ENCODE measurements around the gene ABHD16A.

The ABHD16A gene

DNA sequence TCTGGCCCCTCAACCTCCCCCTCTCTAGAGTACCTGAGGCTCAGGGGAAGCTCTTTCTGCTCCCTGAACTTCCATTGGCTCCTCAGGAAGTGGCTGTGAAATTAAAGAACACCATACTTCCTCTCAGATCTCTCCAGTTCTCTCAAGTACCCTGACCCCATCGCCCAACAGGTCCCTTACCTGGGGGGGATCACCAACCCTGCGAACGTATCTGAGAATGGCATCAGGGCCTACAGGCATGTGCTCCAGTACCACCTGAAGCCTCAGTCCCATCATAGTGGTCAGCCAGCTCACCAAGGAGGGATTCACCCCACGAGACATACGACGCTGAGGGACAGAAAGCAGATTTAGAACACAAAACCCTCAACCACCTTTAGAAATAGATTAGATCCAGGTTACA lies 62.5 kb downstream of the ABHD16A start:
- peaks cover 69% of the 10 kb centered on the region for H3K36me3 ChIP-seq (ENCODE audit: control insufficient read depth, insufficient read depth, low read length)
- H3K27me3 ChIP-seq (ENCODE audit: control insufficient read depth, insufficient read depth, low read length): no peaks in the 10 kb centered on the region
- no peak overlapping the region for H3K4me3 ChIP-seq (ENCODE audit: low read length)
- H3K4me1 ChIP-seq (ENCODE audit: control insufficient read depth, insufficient read depth, low read length): no peaks in the 10 kb centered on the region
- H3K9ac ChIP-seq (ENCODE audit: low read length): no peak overlapping the region
- H3K27ac ChIP-seq (ENCODE audit: low read depth, low read length): no peak overlapping the region

GRCh38 chr6:31639449-31639861 lies 63.7 kb downstream of the ABHD16A start:
- Histone ChIP-seq H3K4me1 (ENCODE audit: control insufficient read depth, insufficient read depth, low read length) (no peaks in the 10 kb centered on the region), H3K4me3 (ENCODE audit: low read length) (no peak overlapping the region), H3K27me3 (ENCODE audit: control insufficient read depth, insufficient read depth, low read length) (no peaks in the 10 kb centered on the region), H3K27ac (ENCODE audit: low read depth, low read length) (no peak overlapping the region), H3K9ac (ENCODE audit: low read length) (no peak overlapping the region), H3K36me3 (ENCODE audit: control insufficient read depth, insufficient read depth, low read length) (peaks cover 70% of the 10 kb centered on the region)

DNA sequence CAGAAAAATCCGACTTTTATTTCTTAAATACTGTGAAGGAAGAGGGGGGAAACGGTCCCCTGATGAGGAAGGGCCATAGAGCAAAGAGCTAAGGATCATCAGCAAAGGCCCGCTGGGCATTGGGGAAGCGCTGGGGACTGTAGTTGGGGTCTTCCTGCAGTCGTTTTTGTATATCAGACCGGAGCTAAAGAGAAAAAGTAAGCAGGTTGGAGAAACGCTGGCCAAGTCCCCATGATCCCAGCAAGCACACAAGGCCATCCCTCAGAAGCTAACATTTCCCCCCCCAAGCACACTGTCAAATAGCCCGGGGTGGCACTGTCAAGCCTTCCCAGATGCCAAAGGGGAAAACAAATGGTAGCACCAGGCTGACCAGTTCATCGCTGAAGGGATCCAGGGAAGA lies 64.1 kb downstream of the ABHD16A start:
- Histone ChIP-seq H3K27ac (ENCODE audit: low read depth, low read length) (no peak overlapping the region), H3K9ac (ENCODE audit: low read length) (no peak overlapping the region), H3K4me3 (ENCODE audit: low read length) (no peak overlapping the region), H3K27me3 (ENCODE audit: control insufficient read depth, insufficient read depth, low read length) (no peaks in the 10 kb centered on the region), H3K4me1 (ENCODE audit: control insufficient read depth, insufficient read depth, low read length) (no peaks in the 10 kb centered on the region), H3K36me3 (ENCODE audit: control insufficient read depth, insufficient read depth, low read length) (peaks cover 70% of the 10 kb centered on the region)
